HepG2 (cell line): ENCODE measurements around the gene CMTM1. TPM values are rescaled to one million over a fixed set of nuclear protein-coding genes. Genes with fewer than 3 reads are reported as not detected.

Experiments used
- ADNP ChIP-seq: sonication (generic); formaldehyde crosslinking; IDR thresholded peaks from 2 replicates; pipeline ENCODE4 v1.4.0; 2020; ENCODE audit warnings: missing genetic modification reagents
- ATF7 ChIP-seq, 2 experiments: fragments of 450-650 bp in 1 of 2; sonication (generic) in 1 of 2; formaldehyde crosslinking in 1 of 2; IDR thresholded peaks; 2 replicates each; pipeline versions ENCODE4 v1.4.0 to v1.6.1; 2016 to 2020; ENCODE audit warnings: antibody characterized with exemption in 1 of 2, mild to moderate bottlenecking in 1 of 2, missing genetic modification reagents in 1 of 2
- CERS6 ChIP-seq: sonication (generic); formaldehyde crosslinking; IDR thresholded peaks from 2 replicates; pipeline ENCODE4 v1.5.0; 2020; ENCODE audit warnings: missing genetic modification reagents
- CHD2 ChIP-seq: IDR thresholded peaks from 2 replicates; pipeline ENCODE4 v1.6.1; 2011; ENCODE audit warnings: low read depth, low read length, improper control_type of control experiment
- CTCF ChIP-seq: sonication (generic); formaldehyde crosslinking; IDR thresholded peaks from 2 replicates; pipeline ENCODE4 v1.5.0; 2020; ENCODE audit warnings: mild to moderate bottlenecking, missing genetic modification reagents, moderate library complexity
- GFI1 ChIP-seq: sonication (generic); formaldehyde crosslinking; IDR thresholded peaks from 2 replicates; pipeline ENCODE4 v1.5.0; 2020; ENCODE audit warnings: missing genetic modification reagents, mild to moderate bottlenecking, borderline replicate concordance
- KDM5B ChIP-seq: sonication (generic); formaldehyde crosslinking; IDR thresholded peaks from 2 replicates; pipeline ENCODE4 v1.4.0; 2020; ENCODE audit warnings: missing genetic modification reagents, mild to moderate bottlenecking, borderline replicate concordance
- KLF9 ChIP-seq: IDR thresholded peaks from 2 replicates; pipeline ENCODE4 v1.6.1; 2016; ENCODE audit warnings: low read depth
- PAWR ChIP-seq: sonication (generic); formaldehyde crosslinking; IDR thresholded peaks from 2 replicates; pipeline ENCODE4 v1.4.0; 2020; ENCODE audit warnings: missing genetic modification reagents, mild to moderate bottlenecking, borderline replicate concordance
- SMARCC2 ChIP-seq: fragments of 450-650 bp; IDR thresholded peaks from 2 replicates; pipeline ENCODE4 v1.6.1; 2017; ENCODE audit warnings: antibody characterized with exemption, mild to moderate bottlenecking
- TFAP4 ChIP-seq: sonication (generic); IDR thresholded peaks from 2 replicates; pipeline ENCODE4 v1.6.1; 2016; ENCODE audit warnings: low read depth, borderline replicate concordance
- ZBTB20 ChIP-seq: sonication (generic); formaldehyde crosslinking; IDR thresholded peaks from 2 replicates; pipeline ENCODE4 v1.8.1; 2023; ENCODE audit warnings: missing genetic modification reagents, low read depth, mild to moderate bottlenecking, borderline replicate concordance
- ZFP90 ChIP-seq: sonication (generic); formaldehyde crosslinking; IDR thresholded peaks from 2 replicates; pipeline ENCODE4 v1.8.0; 2022; ENCODE audit warnings: missing genetic modification reagents, mild to moderate bottlenecking, inconsistent platforms, borderline replicate concordance
- ZNF18 ChIP-seq: sonication (generic); formaldehyde crosslinking; IDR thresholded peaks from 2 replicates; pipeline ENCODE4 v1.8.0; 2022; ENCODE audit warnings: mild to moderate bottlenecking, missing genetic modification reagents; ENCODE audit not compliant: insufficient replicate concordance
- ZNF354B ChIP-seq: sonication (generic); formaldehyde crosslinking; IDR thresholded peaks from 2 replicates; pipeline ENCODE4 v1.8.0; 2022; ENCODE audit warnings: mild to moderate bottlenecking, missing genetic modification reagents
- ZNF549 ChIP-seq: sonication (generic); formaldehyde crosslinking; IDR thresholded peaks from 2 replicates; pipeline ENCODE4 v1.5.0; 2020; ENCODE audit warnings: missing genetic modification reagents
- ZNF780A ChIP-seq: sonication (generic); formaldehyde crosslinking; IDR thresholded peaks from 2 replicates; pipeline ENCODE4 v1.8.0; 2022; ENCODE audit warnings: mild to moderate bottlenecking, missing genetic modification reagents, moderate library complexity
- ZNF784 ChIP-seq: sonication (generic); formaldehyde crosslinking; IDR thresholded peaks from 2 replicates; pipeline ENCODE4 v1.5.1; 2020; ENCODE audit warnings: missing genetic modification reagents, mild to moderate bottlenecking, borderline replicate concordance
- ZNF839 ChIP-seq: sonication (generic); formaldehyde crosslinking; IDR thresholded peaks from 2 replicates; pipeline ENCODE4 v1.4.0; 2020; ENCODE audit warnings: missing genetic modification reagents, mild to moderate bottlenecking, borderline replicate concordance
- ZNF850 ChIP-seq: sonication (generic); formaldehyde crosslinking; conservative IDR thresholded peaks from 2 replicates; pipeline ENCODE4 v1.9.0; 2021; ENCODE audit warnings: mild to moderate bottlenecking, missing genetic modification reagents
- ZNF878 ChIP-seq: sonication (generic); formaldehyde crosslinking; IDR thresholded peaks from 2 replicates; pipeline ENCODE4 v1.8.1; 2023; ENCODE audit warnings: mild to moderate bottlenecking, missing genetic modification reagents, moderate library complexity
- polyA plus RNA-seq, 8 experiments: library from polyadenylated mRNA; depleted of rRNA in 3 of 8; stranded (reverse) in 7 of 8; unstranded in 1 of 8; fragments of >200 nt; fragmentation: Illumina TruSeq in 4 of 8; extraction: Trizol in 4 of 8; gene quantifications; 2 replicates each; pipeline versions ENCODE4 v1.2.1 to v1.2.3, GENCODE V29; 2011 to 2016; ENCODE audit warnings: low read depth in 4 of 8, missing spikeins in 1 of 8, mixed read lengths in 1 of 8; ENCODE audit not compliant: insufficient read depth in 1 of 8
- total RNA-seq, 5 experiments: library from RNA; depleted of rRNA; stranded (reverse); fragments of >200 nt; fragmentation: Illumina TruSeq; extraction: Trizol; gene quantifications; 2 replicates each; pipeline ENCODE4 v1.2.3, GENCODE V29; 2016; ENCODE audit warnings: low read depth in 1 of 5

The CMTM1 gene
- total and polyA plus RNA-seq, 2 of the 13 experiments (the other 11 are each of a cell fraction or from before 2014, with no cell fraction given), result 1.7 to 2.9 TPM

GRCh38 chr16:66517586-66518263 is 48.5 kb upstream of the CMTM1 start (continued):
- TF ChIP-seq PAWR, result 0 out of 2 replicates have a peak, but pooled peaks have one; percentile 63
- TF ChIP-seq SMARCC2, result no peak
- TF ChIP-seq CTCF (CRISPR knock-in tag), result 0 out of 2 replicates have a peak, but pooled peaks have one; percentile 13
- TF ChIP-seq ZNF839, result no peak
- no peak for TF ChIP-seq ZNF18
- peak; percentile 6; the same call in 1 of the 2 replicates for TF ChIP-seq KDM5B
- no peak for TF ChIP-seq ZNF784 (CRISPR knock-in tag)
- no peak for TF ChIP-seq ZNF850 (CRISPR knock-in tag)
- TF ChIP-seq CERS6, result no peak
- TF ChIP-seq ADNP (CRISPR knock-in tag), result no peak
- TF ChIP-seq ATF7 (IDR thresholded peaks at IDR 0.05), result no peak
- TF ChIP-seq ATF7 (CRISPR knock-in tag; IDR thresholded peaks at IDR 0.05), result peak; percentile 15; the same call in 1 of the 2 replicates
- no peak for TF ChIP-seq ZFP90
- no peak for TF ChIP-seq ZNF549 (CRISPR knock-in tag)
- no peak for TF ChIP-seq ZNF780A (CRISPR knock-in tag)
- TF ChIP-seq CHD2, result no peak
- no peak for TF ChIP-seq ZNF878
- no peak for TF ChIP-seq TFAP4
- TF ChIP-seq KLF9 (CRISPR knock-in tag), result no peak
- no peak for TF ChIP-seq ZNF354B (CRISPR knock-in tag)
- TF ChIP-seq ZBTB20 (CRISPR knock-in tag), result no peak
- no peak for TF ChIP-seq GFI1 (CRISPR knock-in tag)
